H1 (cell line): ENCODE data around the gene LIPM.

ENCODE experiments used
- CHD2 ChIP-seq: IDR thresholded peaks from 2 replicates; pipeline ENCODE4 v1.6.1; 2012; ENCODE audit warnings: low read length, improper control_type of control experiment
- CREB1 ChIP-seq: IDR thresholded peaks from 2 replicates; pipeline ENCODE4 v1.6.1; 2012; ENCODE audit warnings: inconsistent platforms
- POLR2A ChIP-seq, 2 experiments: IDR thresholded peaks; 1 replicate in 1 of 2; 2 replicates in 1 of 2; pipeline ENCODE4 v1.6.1; 2011; ENCODE audit warnings: low read depth in 2 of 2, low read length in 2 of 2, mild to moderate bottlenecking in 2 of 2; ENCODE audit errors: control extremely low read depth in 1 of 2
- TAF1 ChIP-seq: IDR thresholded peaks from 2 replicates; pipeline ENCODE4 v1.6.1; 2011; ENCODE audit warnings: mild to moderate bottlenecking, low read depth, low read length
- TCF12 ChIP-seq: IDR thresholded peaks from 2 replicates; pipeline ENCODE4 v1.6.1; 2011; ENCODE audit warnings: low read depth, mild to moderate bottlenecking, low read length
- YY1 ChIP-seq: IDR thresholded peaks from 2 replicates; pipeline ENCODE4 v1.6.1; 2011; ENCODE audit warnings: low read depth, mild to moderate bottlenecking, low read length
- TF ChIP-seq, protein P1 (sequence below), 3 experiments: IDR thresholded peaks; 1 replicate in 2 of 3; 2 replicates in 1 of 3; pipeline versions ENCODE4 v1.5.1 to v1.6.1; 2011; ENCODE audit warnings: low read length in 3 of 3, mild to moderate bottlenecking in 3 of 3, inconsistent platforms in 2 of 3, low read depth in 1 of 3, moderate library complexity in 1 of 3; ENCODE audit not compliant: insufficient read depth in 1 of 3; ENCODE audit errors: control extremely low read depth in 1 of 3

DNA sequence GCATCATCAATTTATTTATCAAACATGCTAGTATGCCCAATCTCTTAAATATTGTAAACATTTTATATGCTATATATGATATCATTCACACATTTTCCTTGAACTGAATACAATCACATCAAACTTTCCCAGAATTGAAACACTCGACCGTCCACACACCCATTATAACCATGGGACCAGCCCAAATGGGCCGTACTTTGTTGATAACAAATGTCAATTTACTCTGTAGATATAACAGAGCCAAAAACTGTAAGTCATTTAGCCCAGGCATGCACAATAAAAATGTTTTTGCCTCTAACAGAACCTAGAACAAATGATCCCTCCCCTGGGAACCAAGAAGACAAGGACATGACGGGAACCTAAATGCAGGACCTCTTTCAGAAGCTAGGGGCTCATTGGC is 49.8 kb downstream of the LIPM start:
- no peak for TF ChIP-seq CREB1
- TF ChIP-seq, protein P1, sequence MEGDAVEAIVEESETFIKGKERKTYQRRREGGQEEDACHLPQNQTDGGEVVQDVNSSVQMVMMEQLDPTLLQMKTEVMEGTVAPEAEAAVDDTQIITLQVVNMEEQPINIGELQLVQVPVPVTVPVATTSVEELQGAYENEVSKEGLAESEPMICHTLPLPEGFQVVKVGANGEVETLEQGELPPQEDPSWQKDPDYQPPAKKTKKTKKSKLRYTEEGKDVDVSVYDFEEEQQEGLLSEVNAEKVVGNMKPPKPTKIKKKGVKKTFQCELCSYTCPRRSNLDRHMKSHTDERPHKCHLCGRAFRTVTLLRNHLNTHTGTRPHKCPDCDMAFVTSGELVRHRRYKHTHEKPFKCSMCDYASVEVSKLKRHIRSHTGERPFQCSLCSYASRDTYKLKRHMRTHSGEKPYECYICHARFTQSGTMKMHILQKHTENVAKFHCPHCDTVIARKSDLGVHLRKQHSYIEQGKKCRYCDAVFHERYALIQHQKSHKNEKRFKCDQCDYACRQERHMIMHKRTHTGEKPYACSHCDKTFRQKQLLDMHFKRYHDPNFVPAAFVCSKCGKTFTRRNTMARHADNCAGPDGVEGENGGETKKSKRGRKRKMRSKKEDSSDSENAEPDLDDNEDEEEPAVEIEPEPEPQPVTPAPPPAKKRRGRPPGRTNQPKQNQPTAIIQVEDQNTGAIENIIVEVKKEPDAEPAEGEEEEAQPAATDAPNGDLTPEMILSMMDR (IDR thresholded peaks at IDR 0.05; ENCODE audit: control extremely low read depth in 1 of 3, insufficient read depth in 1 of 3, low read depth in 1 of 3, low read length in 3 of 3): no peak
- TF ChIP-seq TCF12: no peak
- no peak for TF ChIP-seq TAF1
- TF ChIP-seq YY1: no peak
- TF ChIP-seq POLR2A (IDR thresholded peaks at IDR 0.05; ENCODE audit: control extremely low read depth in 1 of 2, low read depth in 2 of 2, low read length in 2 of 2): no peak
- no peak for TF ChIP-seq CHD2
